Thoracic aorta (tissue), 2 donors: ENCODE results near the gene ASTN2. TPM values are rescaled to one million over a fixed set of nuclear protein-coding genes. Genes with fewer than 3 reads are reported as not detected.

Experiments
- ATAC-seq: fragments of 150-250 bp; one replicate; pipeline ENCODE4 v1.8.0; 2017; ENCODE audit warnings: low read depth; ENCODE audit not compliant: insufficient number of reproducible peaks, low FRiP score
- DNase-seq: peaks from one replicate; pipeline ENCODE4 v3.0.0-alpha.2; 2020; ENCODE audit warnings: low spot score
- H3K27ac ChIP-seq, 2 donors: fragments of 200-600 bp; sonication (generic); 1 replicate in 1 of 2; 2 replicates in 1 of 2; pipeline ENCODE4 v1.5.1; 2016; ENCODE audit warnings: mild to moderate bottlenecking in 2 of 2, moderate library complexity in 2 of 2
- H3K27me3 ChIP-seq: fragments of 200-600 bp; sonication (generic); replicated peaks from 2 replicates; pipeline ENCODE4 v1.6.0; 2016; ENCODE audit warnings: mild to moderate bottlenecking; ENCODE audit not compliant: insufficient read depth
- H3K36me3 ChIP-seq: fragments of 200-600 bp; sonication (generic); one replicate; pipeline ENCODE4 v1.5.1; 2016
- H3K4me1 ChIP-seq, 2 donors: fragments of 200-600 bp; sonication (generic); 1 replicate in 1 of 2; 2 replicates in 1 of 2; pipeline versions ENCODE4 v1.5.1 to v1.6.0; 2016; ENCODE audit warnings: low read depth in 2 of 2, mild to moderate bottlenecking in 1 of 2; ENCODE audit not compliant: control insufficient read depth in 1 of 2
- H3K4me3 ChIP-seq: fragments of 200-600 bp; sonication (generic); 2 replicates; pipeline ENCODE4 v1.5.1; 2016; ENCODE audit warnings: mild to moderate bottlenecking
- H3K9me3 ChIP-seq: fragments of 200-600 bp; sonication (generic); 2 replicates; pipeline ENCODE4 v1.5.1; 2016
- total RNA-seq, 2 donors: library from RNA; depleted of rRNA; stranded (reverse); fragments of >200 nt; gene quantifications; one replicate each; pipeline versions ENCODE4 v1.1.0 to v1.2.3, GENCODE V29; 2016
- TF ChIP-seq, protein P1 (sequence below): fragments of 200-600 bp; sonication (generic); IDR thresholded peaks from one replicate; pipeline ENCODE4 v1.5.1; 2019; ENCODE audit warnings: antibody characterized with exemption

ASTN2 gene
- total RNA-seq, 2 donors from 2014 or later = 6.8 to 7.1 TPM

DNA sequence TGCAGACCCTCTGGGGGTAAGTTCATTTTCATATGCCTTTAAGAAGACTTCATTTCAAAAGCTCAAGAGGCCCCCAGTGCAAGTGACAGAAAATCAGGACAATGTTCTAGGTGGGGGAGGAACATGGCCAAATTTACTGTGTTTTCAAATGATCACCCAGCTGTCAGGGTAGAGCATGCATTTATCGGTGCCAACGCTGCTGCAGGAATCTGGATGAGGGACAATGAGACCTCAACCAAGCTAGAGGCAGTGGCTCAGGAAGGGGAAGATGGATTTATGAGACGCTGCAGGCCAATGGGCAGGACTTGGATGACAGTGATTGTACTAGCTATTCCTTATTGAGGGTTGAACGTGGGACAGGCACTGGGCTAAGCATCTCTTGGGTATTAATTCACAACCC is 278.4 kb downstream of the ASTN2 start:
- no peaks in the 10 kb centered on the region for H3K27me3 ChIP-seq
- DNase-seq (no peak), ATAC-seq (no peak)
- TF ChIP-seq, protein P1, sequence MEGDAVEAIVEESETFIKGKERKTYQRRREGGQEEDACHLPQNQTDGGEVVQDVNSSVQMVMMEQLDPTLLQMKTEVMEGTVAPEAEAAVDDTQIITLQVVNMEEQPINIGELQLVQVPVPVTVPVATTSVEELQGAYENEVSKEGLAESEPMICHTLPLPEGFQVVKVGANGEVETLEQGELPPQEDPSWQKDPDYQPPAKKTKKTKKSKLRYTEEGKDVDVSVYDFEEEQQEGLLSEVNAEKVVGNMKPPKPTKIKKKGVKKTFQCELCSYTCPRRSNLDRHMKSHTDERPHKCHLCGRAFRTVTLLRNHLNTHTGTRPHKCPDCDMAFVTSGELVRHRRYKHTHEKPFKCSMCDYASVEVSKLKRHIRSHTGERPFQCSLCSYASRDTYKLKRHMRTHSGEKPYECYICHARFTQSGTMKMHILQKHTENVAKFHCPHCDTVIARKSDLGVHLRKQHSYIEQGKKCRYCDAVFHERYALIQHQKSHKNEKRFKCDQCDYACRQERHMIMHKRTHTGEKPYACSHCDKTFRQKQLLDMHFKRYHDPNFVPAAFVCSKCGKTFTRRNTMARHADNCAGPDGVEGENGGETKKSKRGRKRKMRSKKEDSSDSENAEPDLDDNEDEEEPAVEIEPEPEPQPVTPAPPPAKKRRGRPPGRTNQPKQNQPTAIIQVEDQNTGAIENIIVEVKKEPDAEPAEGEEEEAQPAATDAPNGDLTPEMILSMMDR = no peak
- no peaks in the 10 kb centered on the region for H3K36me3 ChIP-seq
- H3K9me3 ChIP-seq = no peaks in the 10 kb centered on the region
- H3K4me3 ChIP-seq = no peak overlapping the region
- no peaks in the 10 kb centered on the region for H3K4me1 ChIP-seq
- no peak overlapping the region for H3K27ac ChIP-seq

DNA sequence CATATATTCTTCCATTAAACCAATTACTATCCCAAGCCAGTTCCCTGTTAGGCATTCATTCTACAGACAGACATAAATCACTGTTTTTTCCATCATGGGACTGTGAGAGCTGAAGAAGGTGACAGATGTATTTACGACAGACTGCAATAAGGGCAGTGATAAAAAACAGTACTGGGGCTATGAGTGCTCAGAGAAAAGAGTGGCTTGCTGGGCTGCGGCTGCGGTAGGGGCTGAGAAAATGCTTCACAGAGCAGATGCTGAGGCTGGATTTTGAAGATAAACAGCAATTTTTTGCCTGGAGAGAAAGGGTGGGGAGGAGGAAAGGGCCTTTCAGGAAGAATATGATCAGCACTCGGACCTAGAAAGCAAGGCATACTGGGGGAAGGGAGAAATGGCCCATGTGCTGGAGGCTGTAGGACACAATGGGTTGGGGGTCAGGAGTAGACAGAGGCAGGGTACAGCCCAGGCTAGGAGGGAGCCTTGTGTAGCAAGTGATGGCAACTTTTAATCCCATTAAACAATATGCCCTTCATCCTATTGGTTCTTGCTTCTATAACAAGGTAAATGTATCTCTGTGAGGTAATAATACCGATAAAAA is 279.3 kb downstream of the ASTN2 start:
- Histone ChIP-seq H3K9me3 (no peaks in the 10 kb centered on the region), H3K27ac (no peak overlapping the region), H3K4me1 (no peaks in the 10 kb centered on the region), H3K27me3 (no peaks in the 10 kb centered on the region), H3K36me3 (no peaks in the 10 kb centered on the region), H3K4me3 (no peak overlapping the region)
- DNase-seq = no peak
- ATAC-seq = no peak
- TF ChIP-seq, protein P1 = no peak

DNA sequence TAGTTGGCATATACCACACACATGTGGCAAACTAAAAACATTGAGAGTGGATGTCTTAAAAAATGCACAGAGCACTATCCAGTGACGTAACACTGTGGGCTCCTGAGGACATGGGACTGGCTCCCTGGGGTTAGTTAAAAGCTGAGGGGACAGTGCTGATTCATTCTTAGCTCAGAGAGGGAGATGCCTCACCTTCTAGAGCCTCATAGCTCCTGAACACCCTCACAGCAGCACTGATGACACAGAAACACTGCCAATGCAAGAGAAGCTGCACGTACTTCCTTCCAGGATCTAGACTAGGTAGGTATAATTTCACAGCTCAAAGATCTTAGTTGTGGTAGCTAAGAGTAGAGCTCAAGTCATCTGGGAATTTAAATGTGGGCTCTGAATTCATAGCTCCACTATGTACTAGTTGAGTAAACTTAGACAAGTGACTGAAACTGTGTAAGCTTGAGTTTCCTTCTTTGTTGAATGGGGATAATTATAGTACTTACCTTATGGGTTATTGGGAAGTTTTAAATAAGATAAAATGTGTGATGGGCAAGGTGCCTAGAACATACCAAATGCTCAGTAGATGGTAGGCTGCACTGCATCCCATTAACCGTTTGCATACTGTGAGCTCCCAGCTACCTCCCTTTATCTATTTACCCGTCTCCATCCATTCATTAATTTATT is 279.9 kb downstream of the ASTN2 start:
- H3K4me1 ChIP-seq = no peaks in the 10 kb centered on the region
- DNase-seq (no peak), ATAC-seq (no peak)
- H3K27ac ChIP-seq = no peak overlapping the region
- no peaks in the 10 kb centered on the region for H3K36me3 ChIP-seq
- no peak overlapping the region for H3K4me3 ChIP-seq
- no peaks in the 10 kb centered on the region for H3K9me3 ChIP-seq
- TF ChIP-seq, protein P1 = no peak
- H3K27me3 ChIP-seq = no peaks in the 10 kb centered on the region

DNA sequence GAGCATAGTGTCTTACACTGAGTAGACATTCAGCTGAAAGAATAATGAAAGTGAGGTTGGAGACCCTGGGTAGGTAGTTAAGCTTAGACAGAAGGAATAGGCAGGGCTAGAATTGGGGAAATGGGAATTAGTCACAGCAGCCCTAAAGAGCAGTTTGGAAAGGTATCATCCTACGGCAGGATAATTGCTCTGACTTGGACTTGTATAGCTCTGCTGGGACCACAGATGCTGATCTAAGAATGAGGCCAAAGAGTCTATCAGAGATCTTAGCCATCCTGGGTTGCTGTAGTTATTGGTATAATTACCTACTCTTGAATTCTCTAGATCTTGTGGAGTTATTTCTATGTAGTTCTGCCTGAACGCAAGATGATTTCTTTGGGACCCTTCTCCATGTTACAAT is 288.0 kb downstream of the ASTN2 start:
- H3K4me1 ChIP-seq = no peaks in the 10 kb centered on the region
- DNase-seq (no peak), ATAC-seq (no peak)
- no peak overlapping the region for H3K27ac ChIP-seq
- H3K4me3 ChIP-seq = no peak overlapping the region
- TF ChIP-seq, protein P1 = no peak
- H3K27me3 ChIP-seq = no peaks in the 10 kb centered on the region
- no peaks in the 10 kb centered on the region for H3K9me3 ChIP-seq
- H3K36me3 ChIP-seq = no peaks in the 10 kb centered on the region

DNA sequence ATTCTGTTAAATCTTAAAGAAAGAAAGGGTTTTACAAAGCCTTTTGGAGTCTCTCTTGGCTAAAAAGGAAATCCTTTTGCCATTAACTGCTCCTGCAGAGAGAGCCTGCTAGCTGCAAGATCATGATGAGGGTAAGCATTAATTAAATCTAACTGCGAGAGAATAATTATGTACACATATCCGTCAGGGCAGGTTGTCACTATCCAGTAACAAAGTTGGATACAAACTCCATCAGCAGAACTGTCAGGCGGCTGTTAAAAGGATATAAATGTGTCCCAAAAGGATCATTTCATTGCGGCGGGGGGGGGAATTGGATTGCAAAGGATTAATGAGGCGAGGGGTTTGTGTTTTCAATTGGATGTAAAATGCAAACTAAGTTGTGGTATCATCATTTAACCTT is 289.3 kb downstream of the ASTN2 start:
- Histone ChIP-seq H3K9me3 (no peaks in the 10 kb centered on the region), H3K27ac (no peak overlapping the region), H3K4me3 (no peak overlapping the region), H3K4me1 (no peaks in the 10 kb centered on the region), H3K27me3 (no peaks in the 10 kb centered on the region), H3K36me3 (no peaks in the 10 kb centered on the region)
- DNase-seq (no peak), ATAC-seq (no peak)
- TF ChIP-seq, protein P1 = no peak
